ENCODE measurements around the gene GDF2. TPM values are rescaled to one million over a fixed set of nuclear protein-coding genes. Genes with fewer than 3 reads are reported as not detected.

GDF2 gene
- total RNA-seq, 4 donors from 2014 or later = not detected

- Histone ChIP-seq H3K4me1 (no peaks in the 10 kb centered on the region), H3K4me3 (no peak overlapping the region), H3K36me3 (no peaks in the 10 kb centered on the region), H3K9me3 (no peaks in the 10 kb centered on the region), H3K27me3 (no peaks in the 10 kb centered on the region), H3K27ac (no peak overlapping the region)
- no peak for TF ChIP-seq CTCF (IDR thresholded peaks at IDR 0.05)
- no peak for TF ChIP-seq POLR2A (IDR thresholded peaks at IDR 0.05)
- no peak for DNase-seq
Measured at GRCh38 chr10:47354900-47355299, 32.6 kb downstream of the GDF2 start.

DNA sequence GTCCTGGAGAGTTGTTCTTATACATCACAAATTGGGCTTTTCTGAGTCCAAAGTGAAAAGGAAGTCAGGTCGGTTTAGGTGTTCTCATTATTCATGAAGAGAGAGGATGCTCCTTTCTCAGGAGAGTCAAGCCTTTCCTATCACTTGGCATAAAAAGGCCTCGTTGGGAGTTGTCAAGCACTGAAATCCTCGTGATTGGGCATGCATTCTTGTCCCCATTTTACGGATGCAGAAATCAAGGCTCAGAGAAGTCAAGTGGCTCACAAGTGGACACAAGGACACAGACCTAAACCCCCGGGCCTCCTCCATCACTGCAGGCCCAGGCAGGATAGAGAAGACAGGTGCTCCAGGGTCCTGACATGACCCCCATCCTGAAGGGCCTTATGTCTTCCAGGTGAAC lies 34.5 kb downstream of the GDF2 start:
- TF ChIP-seq CTCF (IDR thresholded peaks at IDR 0.05) (no peak), POLR2A (IDR thresholded peaks at IDR 0.05) (no peak)
- peak in 1 of 3 donors; percentile 14 for DNase-seq
- Histone ChIP-seq H3K27me3 (no peaks in the 10 kb centered on the region), H3K36me3 (no peaks in the 10 kb centered on the region), H3K4me1 (no peaks in the 10 kb centered on the region), H3K9me3 (no peaks in the 10 kb centered on the region), H3K4me3 (no peak overlapping the region), H3K27ac (no peak overlapping the region)

GRCh38 chr10:47357131-47357582 lies 34.9 kb downstream of the GDF2 start:
- H3K4me3 ChIP-seq = no peak overlapping the region
- no peaks in the 10 kb centered on the region for H3K4me1 ChIP-seq
- no peak for TF ChIP-seq POLR2A (IDR thresholded peaks at IDR 0.05)
- TF ChIP-seq CTCF (IDR thresholded peaks at IDR 0.05) = no peak
- H3K36me3 ChIP-seq = no peaks in the 10 kb centered on the region
- no peaks in the 10 kb centered on the region for H3K27me3 ChIP-seq
- no peak for DNase-seq
- no peak overlapping the region for H3K27ac ChIP-seq
- H3K9me3 ChIP-seq = no peaks in the 10 kb centered on the region

DNA sequence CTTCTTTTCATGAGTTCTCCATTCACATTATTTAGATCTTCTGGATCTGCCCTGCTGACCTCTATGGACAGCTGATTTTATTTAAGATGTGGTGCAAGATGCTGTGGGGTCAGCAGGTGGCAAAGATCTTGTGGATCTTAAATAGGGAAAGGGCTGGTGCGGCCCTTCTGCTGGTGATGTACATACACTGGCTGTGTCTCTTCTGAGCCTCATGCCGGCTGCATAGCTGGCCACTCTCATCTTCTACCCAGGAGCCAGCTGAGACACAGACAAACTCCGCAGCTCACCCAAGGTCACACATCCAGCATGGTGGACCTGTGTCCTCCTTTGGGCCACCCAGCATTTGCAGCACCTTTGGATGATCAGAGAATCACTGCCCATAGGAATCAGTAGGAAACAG lies 35.7 kb downstream of the GDF2 start:
- DNase-seq = peak in 1 of 3 donors; percentile 37
- Histone ChIP-seq H3K36me3 (no peaks in the 10 kb centered on the region), H3K4me1 (peaks cover 0 to 5% (median 0%) of the 10 kb centered on the region in 4 donors), H3K4me3 (no peak overlapping the region), H3K9me3 (no peaks in the 10 kb centered on the region), H3K27ac (no peak overlapping the region), H3K27me3 (no peaks in the 10 kb centered on the region)
- TF ChIP-seq POLR2A (IDR thresholded peaks at IDR 0.05) (no peak), CTCF (IDR thresholded peaks at IDR 0.05) (no peak)

GRCh38 chr10:47358457-47358856 lies 36.2 kb downstream of the GDF2 start:
- peaks cover 0 to 8% (median 2%) of the 10 kb centered on the region in 4 donors for H3K4me1 ChIP-seq
- H3K4me3 ChIP-seq = no peak overlapping the region
- H3K27ac ChIP-seq = no peak overlapping the region
- TF ChIP-seq CTCF (IDR thresholded peaks at IDR 0.05) (no peak), POLR2A (IDR thresholded peaks at IDR 0.05) (no peak)
- no peaks in the 10 kb centered on the region for H3K36me3 ChIP-seq
- no peaks in the 10 kb centered on the region for H3K9me3 ChIP-seq
- peak in 1 of 3 donors; percentile 34 for DNase-seq
- H3K27me3 ChIP-seq = no peaks in the 10 kb centered on the region

DNA sequence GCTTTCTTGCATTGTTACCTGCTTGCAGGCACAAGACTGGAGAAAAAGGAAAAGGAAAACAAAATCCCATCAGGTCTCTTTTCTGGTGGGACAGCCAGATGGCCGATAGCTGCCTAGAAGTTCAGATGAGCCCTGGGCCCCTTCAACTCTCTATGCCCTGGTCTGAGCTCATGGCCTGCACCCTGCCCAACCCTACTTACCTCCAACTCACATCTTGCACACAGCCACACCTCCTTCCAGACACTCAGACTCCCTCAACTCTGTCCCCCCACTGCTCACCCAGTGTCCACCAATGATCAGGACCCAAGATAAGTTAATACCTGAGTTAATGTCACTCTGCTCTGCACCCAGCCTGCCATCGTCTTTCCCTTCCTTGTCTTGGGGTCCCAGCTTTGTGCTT lies 36.8 kb downstream of the GDF2 start:
- no peak for TF ChIP-seq POLR2A (IDR thresholded peaks at IDR 0.05)
- TF ChIP-seq CTCF (IDR thresholded peaks at IDR 0.05) = no peak
- H3K4me3 ChIP-seq = no peak overlapping the region
- DNase-seq = peak in 2 of 3 donors; percentile 14 to 22
- no peak overlapping the region for H3K27ac ChIP-seq
- peaks cover 0 to 8% (median 3%) of the 10 kb centered on the region in 4 donors for H3K4me1 ChIP-seq
- no peaks in the 10 kb centered on the region for H3K36me3 ChIP-seq
- no peaks in the 10 kb centered on the region for H3K9me3 ChIP-seq
- no peaks in the 10 kb centered on the region for H3K27me3 ChIP-seq
